HG03460 (cell line): Measurements from ENCODE around the gene ARID4B.
"Not testable (repeated sequence)": the region's sequence is repeated elsewhere in the genome, so short reads cannot be mapped to it uniquely, and the experiment has no call there.

Experiments used
- ATAC-seq: cut with Tn5 transposase; IDR thresholded peaks from one replicate; pipeline ENCODE4 v1.9.1; 2021; ENCODE audit not compliant: unreplicated experiment

Gene ARID4B

GRCh38 chr1:235161685-235162327 is 166.2 kb downstream of the ARID4B start:
- no peak for ATAC-seq

DNA sequence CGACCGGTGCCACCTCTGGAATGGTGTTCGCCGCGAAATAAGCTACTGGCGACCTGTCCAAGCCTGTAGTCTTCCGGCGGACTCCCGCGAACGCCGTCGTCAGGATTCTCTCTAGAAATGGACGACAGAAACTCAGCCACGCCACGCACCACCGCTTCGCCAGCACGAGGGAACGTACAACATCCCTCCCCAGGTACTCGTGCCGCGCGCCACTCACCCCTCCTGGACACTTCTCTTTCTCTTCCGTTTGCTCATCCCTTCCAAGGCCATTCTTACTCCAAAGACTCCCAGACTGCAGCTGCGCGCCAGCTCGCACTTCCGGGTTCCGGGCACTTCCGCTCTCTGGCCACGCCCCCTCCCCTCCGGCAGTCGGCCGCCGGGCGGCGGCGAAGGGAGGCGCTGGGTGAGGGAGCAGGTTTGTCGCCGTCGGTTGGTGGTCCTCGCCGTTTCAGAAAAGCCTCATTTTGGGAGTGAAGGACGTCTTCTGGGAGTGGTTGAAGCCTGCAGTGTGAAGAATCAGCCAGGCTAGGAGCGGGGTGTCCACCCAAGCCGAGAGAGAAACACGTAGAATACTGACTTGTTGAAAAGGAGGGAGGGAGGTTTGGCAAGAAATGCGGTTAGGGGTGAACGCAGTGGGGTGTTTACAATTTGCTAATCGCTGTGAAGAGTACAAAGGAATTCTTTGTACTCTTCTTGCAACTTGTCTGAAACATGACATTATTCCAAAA is 166.9 kb downstream of the ARID4B start, which contains the start of gene RBM34:
RBM34 (minus strand) TSS at position 294 of the 728 bp plus-strand sequence; CDS start at position 270, 24 bp downstream.
- peak; percentile 95 for ATAC-seq

DNA sequence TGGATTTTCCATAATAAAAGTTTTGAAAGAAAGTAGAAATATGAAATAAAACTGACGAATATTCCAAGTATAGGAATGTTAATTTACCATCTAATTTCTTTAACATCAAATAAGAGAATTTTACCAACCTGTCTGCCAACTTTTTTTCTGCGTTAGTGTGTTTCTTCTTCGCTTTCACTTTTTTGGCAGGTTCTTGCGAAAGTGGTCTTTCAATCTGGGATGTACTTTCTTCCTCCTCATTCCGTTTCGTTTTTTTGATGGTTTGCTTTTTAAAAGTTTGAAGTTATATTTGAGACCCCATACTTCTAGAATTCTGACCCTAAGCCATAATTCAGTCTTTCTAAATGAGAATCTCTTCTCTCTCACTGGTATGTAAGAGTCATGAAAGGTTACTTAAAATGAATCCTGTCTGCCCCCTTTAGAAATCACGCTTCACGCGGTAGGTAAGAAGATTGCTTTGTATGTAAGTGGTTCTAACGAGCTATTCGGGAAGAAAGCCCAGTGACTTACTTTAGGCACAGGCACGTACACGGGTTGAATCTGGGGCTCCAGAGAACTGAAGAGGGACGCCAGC is 167.5 kb downstream of the ARID4B start:
- peak; percentile 32 for ATAC-seq

- ATAC-seq = not testable (repeated sequence)
Observed at GRCh38 chr1:235159930-235160329, 168.0 kb downstream of the ARID4B start.

DNA sequence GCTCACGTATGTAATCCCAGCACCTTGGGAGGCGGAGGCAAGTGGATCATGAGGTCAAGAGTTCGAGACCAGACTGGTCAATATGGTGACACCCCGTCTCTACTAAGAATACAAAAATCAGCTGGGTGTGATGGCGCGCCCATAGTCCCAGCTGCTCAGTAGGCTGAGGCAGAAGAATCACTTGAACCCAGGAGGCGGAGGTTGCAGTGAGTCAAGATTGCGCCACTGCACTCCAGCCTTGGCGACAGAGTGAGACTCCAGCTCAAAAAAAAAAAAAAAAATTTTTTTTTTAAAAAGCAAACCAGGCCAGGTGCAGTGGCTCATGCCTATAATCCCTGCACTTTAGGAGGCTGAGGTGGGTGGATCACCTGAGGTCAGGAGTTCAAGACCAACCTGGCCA is 168.7 kb downstream of the ARID4B start:
- ATAC-seq = not testable (repeated sequence)

GRCh38 chr1:235158680-235159079 is 169.3 kb downstream of the ARID4B start:
- no peak for ATAC-seq

DNA sequence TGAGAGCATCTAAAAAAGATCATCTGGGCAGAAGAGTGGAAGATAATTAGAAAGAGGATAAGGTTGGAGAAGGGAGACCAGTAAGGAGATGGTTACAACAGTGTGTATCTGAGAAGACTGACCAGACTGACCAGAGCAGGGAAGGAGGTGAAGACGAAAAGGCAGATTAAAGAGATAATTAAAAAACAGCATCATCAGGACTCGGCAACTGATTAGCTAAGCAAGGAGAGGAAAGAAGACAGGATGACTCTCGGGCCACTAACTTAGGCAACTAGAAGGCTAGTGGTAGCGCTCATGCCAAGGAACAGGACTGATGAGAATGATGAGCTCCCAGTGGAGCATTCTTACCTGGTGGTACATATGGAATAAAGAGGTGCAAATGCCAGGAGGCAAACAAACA is 170.8 kb downstream of the ARID4B start:
- ATAC-seq = no peak

DNA sequence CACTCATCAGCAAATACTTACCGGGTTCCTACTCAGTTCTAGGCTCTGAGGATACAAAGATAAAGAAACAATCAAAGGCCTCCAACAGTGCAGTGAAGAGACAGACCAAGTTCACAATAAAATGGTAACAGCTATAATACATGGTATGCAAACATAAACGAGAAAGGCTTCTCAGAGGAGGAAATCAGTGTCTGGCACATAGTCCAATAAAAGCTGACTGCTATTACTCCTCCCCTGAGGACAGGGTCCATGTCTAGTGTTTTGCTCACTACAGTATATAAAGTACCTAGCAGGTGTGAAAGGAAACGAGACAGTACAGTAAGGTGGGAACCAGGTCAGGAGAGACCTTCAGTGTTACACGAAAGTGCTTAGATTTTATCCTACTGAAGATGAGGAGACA is 171.2 kb downstream of the ARID4B start:
- no peak for ATAC-seq

GRCh38 chr1:235156265-235156664 is 171.7 kb downstream of the ARID4B start:
- ATAC-seq = no peak

DNA sequence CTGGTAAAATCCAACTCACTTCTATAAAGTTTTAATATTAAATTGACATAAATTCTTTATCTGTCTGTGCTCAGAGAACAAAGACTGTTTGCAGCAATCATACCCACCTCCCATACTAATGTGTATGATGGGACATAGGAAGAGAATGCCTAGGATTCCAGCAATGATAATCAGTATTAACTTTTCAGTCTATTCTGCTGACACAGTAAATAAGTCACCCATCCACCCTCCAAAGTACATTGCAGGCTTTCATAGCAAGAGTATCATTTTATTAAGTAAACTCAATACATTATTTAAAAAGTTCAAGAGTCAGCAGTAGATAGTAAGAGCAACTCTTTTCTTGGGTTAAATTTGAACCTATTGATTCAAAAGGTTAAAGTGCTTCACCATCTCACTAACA is 175.7 kb downstream of the ARID4B start:
- ATAC-seq = no peak

GRCh38 chr1:235151033-235151432 is 176.9 kb downstream of the ARID4B start:
- no peak for ATAC-seq

DNA sequence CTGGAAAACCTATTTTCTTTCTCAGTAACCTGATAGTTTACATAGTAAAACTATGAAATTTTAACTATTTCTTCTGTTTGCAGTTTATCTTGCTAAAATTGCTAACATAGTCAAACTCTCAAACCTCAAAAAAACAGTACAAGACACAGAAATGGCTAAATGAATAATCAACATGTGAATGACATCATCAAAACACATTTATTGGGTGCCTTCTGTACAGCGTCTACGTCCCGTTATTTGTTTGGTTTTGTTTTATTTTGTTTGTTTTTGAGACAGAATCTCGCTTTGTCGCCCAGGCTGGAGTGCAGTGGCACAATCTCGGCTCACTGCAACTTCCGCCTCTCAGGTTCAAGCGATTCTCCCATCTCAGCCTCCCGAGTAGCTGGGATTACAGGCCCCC is 178.2 kb downstream of the ARID4B start:
- ATAC-seq = no peak

DNA sequence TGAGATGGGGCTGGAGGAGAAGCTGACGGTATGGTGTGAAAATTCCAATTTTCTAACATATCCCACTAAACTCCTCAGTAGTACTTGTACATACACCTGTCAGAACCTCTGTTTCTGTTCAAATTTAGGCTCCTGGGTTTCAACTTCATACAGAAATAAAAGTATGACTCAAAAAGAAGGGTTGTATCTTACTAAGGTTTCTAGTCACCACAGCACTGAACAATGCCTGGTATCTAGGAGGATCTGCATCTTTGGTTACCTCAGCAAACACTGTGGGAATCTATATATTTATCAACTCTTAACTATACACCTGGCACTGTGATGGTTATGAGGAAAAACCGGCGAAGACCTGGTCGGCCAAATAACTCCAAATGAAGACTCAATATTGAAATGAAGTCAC is 180.7 kb downstream of the ARID4B start:
- no peak for ATAC-seq

- ATAC-seq = no peak
Observed at GRCh38 chr1:235145639-235146038, 182.3 kb downstream of the ARID4B start.

DNA sequence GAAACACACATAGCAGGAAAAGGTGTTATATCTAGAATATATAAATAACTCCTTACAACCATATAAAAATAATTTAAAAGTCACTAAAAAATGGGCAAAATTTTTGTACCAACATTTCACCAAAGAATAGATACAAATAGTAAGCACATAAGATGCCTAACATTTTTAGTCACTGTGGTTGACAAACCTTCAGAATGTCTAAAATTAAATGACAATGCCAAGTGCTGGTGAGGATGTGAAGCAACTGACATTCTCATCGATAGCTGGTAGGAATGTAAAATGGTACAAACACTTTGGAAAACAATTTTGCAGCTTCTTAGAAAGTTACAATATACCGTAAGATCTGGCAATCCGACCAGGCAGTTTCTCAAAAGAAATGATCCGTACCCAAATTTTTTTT is 185.0 kb downstream of the ARID4B start:
- no peak for ATAC-seq

DNA sequence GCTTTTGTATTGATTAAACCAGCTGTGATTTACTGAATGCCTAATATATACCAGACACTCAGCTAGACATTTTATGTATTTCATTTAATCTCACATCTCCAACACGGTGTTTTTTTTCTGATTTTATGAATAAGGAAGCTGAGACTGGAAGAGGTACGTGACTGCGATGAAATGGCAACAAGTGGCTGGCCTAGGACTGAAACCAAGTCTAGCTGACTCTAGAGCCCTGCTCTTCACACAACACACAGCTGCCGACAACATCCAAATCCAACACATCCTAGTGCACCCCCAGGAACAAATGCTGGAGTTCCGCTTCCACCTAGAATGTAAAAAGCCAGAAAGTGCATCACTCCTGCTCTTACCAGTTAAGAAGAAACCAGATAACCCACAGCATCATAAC is 188.7 kb downstream of the ARID4B start:
- no peak for ATAC-seq

- ATAC-seq = no peak
Observed at GRCh38 chr1:235138821-235139220, 189.2 kb downstream of the ARID4B start.

DNA sequence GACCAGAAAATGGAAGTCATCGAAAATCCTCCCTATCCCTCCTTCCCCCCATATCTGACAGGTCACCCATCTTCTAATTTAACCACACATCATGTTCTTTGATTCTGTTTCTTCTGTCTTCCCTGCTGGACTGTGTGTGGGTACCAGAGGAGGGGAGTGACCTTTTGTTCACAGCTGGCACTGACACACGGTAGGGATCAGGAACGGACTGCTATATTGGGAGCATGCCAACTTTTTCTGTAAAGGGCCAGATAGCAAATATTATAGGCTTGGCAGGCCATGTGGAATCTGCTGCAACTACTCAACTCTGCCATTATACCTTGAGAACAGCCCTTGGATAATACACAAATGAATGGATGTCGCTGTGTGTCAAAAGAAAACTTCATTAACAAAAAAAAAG is 191.9 kb downstream of the ARID4B start:
- no peak for ATAC-seq

DNA sequence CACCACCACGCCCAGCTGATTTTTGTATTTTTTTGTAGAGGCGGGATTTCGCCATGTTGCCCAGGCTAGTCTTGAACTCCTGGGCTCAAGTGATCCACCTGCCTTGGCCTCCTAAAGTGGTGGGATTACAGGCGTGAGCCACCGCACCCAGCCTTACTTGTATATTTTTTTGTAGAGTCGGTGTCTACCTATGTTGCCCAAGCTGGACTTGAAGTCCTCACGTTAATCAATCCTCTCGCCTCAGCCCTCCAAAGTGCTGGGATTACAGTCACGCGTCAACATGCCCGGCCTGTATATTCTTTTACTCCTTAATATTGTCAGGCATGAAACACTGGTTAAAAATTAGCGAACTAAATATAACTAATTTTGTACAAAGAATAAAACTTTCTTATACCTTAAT is 193.8 kb downstream of the ARID4B start:
- ATAC-seq = no peak

DNA sequence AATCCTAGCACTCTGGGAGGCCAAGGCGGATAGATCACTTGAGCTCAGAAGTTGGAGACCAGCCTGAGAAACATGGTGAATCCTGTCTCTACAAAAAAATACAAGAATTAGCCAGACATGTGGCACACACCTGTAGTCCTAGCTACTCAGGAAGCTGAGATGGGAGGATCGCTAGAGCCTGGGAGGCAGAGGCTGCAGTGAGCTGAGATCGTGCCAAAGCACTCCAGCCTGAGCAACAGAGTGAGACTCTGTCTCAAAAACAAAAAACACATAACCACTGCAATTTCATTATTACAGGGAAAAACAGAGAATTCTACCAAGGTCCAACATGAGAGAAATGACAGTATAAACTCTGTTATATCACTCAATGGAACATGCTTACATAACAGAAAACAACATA is 194.9 kb downstream of the ARID4B start:
- ATAC-seq = no peak

DNA sequence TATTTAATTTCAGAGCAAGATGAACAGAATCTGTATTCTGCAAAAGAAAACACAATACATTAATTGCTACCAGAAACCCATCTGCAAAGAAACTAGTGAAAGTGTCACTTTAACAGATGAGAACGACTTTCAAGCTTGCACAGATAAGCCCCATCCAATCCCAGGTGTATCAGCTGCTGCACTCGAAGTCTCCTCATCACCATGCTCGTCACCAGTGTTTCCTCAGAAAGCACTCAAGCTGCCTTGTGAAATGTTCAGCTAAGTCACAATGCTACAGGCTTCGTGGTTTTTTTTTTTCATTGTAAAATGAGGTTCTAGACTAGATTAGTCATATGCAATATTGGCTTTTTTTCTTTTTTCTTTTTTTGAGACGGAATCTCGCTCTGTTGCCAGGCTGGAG is 196.0 kb downstream of the ARID4B start:
- ATAC-seq = no peak

GRCh38 chr1:235130766-235131270 is 197.2 kb downstream of the ARID4B start:
- ATAC-seq = no peak
